Neural progenitor cell (in vitro differentiated cells): ENCODE data around the gene IGSF6. TPM values are rescaled to one million over a fixed set of nuclear protein-coding genes. Genes with fewer than 3 reads are reported as not detected.
"Not testable (repeated sequence)": the region's sequence is repeated elsewhere in the genome, so short reads cannot be mapped to it uniquely, and the experiment has no call there.

Source experiments
- DNase-seq: peaks from one replicate; pipeline ENCODE4 v3.0.0-alpha.2; 2016; ENCODE audit warnings: low spot score
- H2AFZ ChIP-seq: fragments of 200-600 bp; sonication (generic); replicated peaks from 2 replicates; pipeline ENCODE4 v1.6.1; 2016; ENCODE audit warnings: antibody characterized with exemption
- H3F3A ChIP-seq: fragments of 200-600 bp; sonication (generic); 2 replicates; pipeline ENCODE4 v1.6.1; 2016; ENCODE audit warnings: antibody characterized with exemption, low read depth
- H3K27ac ChIP-seq: fragments of 200-600 bp; sonication (generic); 2 replicates; pipeline ENCODE4 v1.5.1; 2016; ENCODE audit warnings: mild to moderate bottlenecking
- H3K27me3 ChIP-seq: fragments of 200-600 bp; sonication (generic); 2 replicates; pipeline ENCODE4 v1.6.1; 2016; ENCODE audit warnings: mild to moderate bottlenecking, moderate library complexity
- H3K36me3 ChIP-seq: fragments of 200-600 bp; sonication (generic); 2 replicates; pipeline ENCODE4 v1.5.1; 2016
- H3K4me1 ChIP-seq: fragments of 200-600 bp; sonication (generic); 2 replicates; pipeline ENCODE4 v1.6.1; 2016; ENCODE audit warnings: mixed run types
- H3K4me2 ChIP-seq: fragments of 200-600 bp; sonication (generic); 2 replicates; pipeline ENCODE4 v1.6.1; 2016
- H3K4me3 ChIP-seq: fragments of 200-600 bp; sonication (generic); 2 replicates; pipeline ENCODE4 v1.5.1; 2016
- H3K79me2 ChIP-seq: fragments of 200-600 bp; sonication (generic); 2 replicates; pipeline ENCODE4 v1.6.1; 2016; ENCODE audit warnings: low read depth
- H3K9ac ChIP-seq: fragments of 200-600 bp; sonication (generic); 2 replicates; pipeline ENCODE4 v1.6.1; 2016
- H3K9me3 ChIP-seq: fragments of 200-600 bp; sonication (generic); 2 replicates; pipeline ENCODE4 v1.5.1; 2016; ENCODE audit warnings: low read depth
- H4K20me1 ChIP-seq: fragments of 200-600 bp; sonication (generic); 2 replicates; pipeline ENCODE4 v1.6.1; 2016; ENCODE audit warnings: low read depth
- H3K27ac Mint-ChIP-seq: 3 replicates; pipeline ENCODE4 v1.8.0; 2021; ENCODE audit warnings: mixed read lengths
- H3K27me3 Mint-ChIP-seq: 2 replicates; pipeline ENCODE4 v1.8.0; 2022; ENCODE audit warnings: low read depth, mild to moderate bottlenecking, inconsistent platforms, moderate library complexity, mixed read lengths; ENCODE audit not compliant: insufficient read depth
- H3K36me3 Mint-ChIP-seq: 3 replicates; pipeline ENCODE4 v1.8.0; 2021; ENCODE audit warnings: mixed read lengths
- H3K4me1 Mint-ChIP-seq: 3 replicates; pipeline ENCODE4 v1.8.0; 2021; ENCODE audit warnings: mixed read lengths
- H3K4me3 Mint-ChIP-seq: 3 replicates; pipeline ENCODE4 v1.8.0; 2021; ENCODE audit warnings: mild to moderate bottlenecking, moderate library complexity, mixed read lengths
- H3K9me3 Mint-ChIP-seq: 3 replicates; pipeline ENCODE4 v1.8.0; 2020; ENCODE audit warnings: mixed read lengths
- CTCF ChIP-seq: fragments of 200-600 bp; sonication (generic); IDR thresholded peaks from 2 replicates; pipeline ENCODE4 v1.5.1; 2017; ENCODE audit warnings: antibody characterized with exemption, mild to moderate bottlenecking
- EZH2 ChIP-seq: fragments of 200-600 bp; sonication (generic); IDR thresholded peaks from 2 replicates; pipeline ENCODE4 v1.6.1; 2017; ENCODE audit warnings: antibody characterized with exemption, mild to moderate bottlenecking, moderate library complexity
- EZH2phosphoT487 ChIP-seq: fragments of 200-600 bp; sonication (generic); IDR thresholded peaks from 2 replicates; pipeline ENCODE4 v1.6.1; 2017; ENCODE audit warnings: antibody characterized with exemption
- total RNA-seq: library from RNA; depleted of rRNA; stranded (reverse); fragments of >200 nt; gene quantifications from 2 replicates; pipeline ENCODE4 v1.2.3, GENCODE V29; 2015; ENCODE audit warnings: low replicate concordance

IGSF6 gene
- total RNA-seq, 1 donor from 2014 or later, result not detected

DNA sequence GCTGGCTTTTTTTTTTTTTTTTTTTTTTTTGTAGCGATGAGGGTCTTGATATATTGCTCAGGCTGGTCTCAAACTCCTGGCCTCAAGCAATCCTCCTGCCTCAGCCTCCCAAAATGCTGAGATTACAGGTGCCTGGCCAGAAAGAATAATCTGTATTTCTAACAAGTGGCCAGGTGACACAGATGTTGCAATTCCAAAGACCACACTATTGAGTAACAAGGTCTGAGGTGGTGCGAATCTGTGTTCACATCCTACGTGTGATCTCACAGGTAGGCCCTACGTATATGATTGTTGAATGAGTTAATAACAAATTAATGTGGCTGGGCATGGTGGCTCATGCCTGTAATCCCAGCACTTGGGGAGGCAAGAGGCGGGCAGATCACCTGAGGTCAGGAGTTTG, 44.6 kb upstream of the IGSF6 start:
- Histone ChIP-seq H2AFZ (no peak overlapping the region), H3F3A (no peaks in the 10 kb centered on the region), H3K9me3 (no peaks in the 10 kb centered on the region), H3K4me1 (no peaks in the 10 kb centered on the region), H3K36me3 (no peaks in the 10 kb centered on the region), H4K20me1 (no peaks in the 10 kb centered on the region), H3K27ac (no peak overlapping the region), H3K27me3 (no peaks in the 10 kb centered on the region), H3K4me3 (no peak overlapping the region), H3K4me2 (no peak overlapping the region), H3K9ac (no peak overlapping the region), H3K79me2 (no peaks in the 10 kb centered on the region)
- no peaks in the 10 kb centered on the region for H3K36me3 Mint-ChIP-seq
- no peak for DNase-seq
- H3K27ac Mint-ChIP-seq, result no peak overlapping the region
- TF ChIP-seq CTCF, result no peak
- TF ChIP-seq EZH2phosphoT487, result no peak
- no peak for TF ChIP-seq EZH2
- peaks cover 2% of the 10 kb centered on the region for H3K27me3 Mint-ChIP-seq
- no peaks in the 10 kb centered on the region for H3K9me3 Mint-ChIP-seq
- no peaks in the 10 kb centered on the region for H3K4me1 Mint-ChIP-seq
- H3K4me3 Mint-ChIP-seq, result no peak overlapping the region

DNA sequence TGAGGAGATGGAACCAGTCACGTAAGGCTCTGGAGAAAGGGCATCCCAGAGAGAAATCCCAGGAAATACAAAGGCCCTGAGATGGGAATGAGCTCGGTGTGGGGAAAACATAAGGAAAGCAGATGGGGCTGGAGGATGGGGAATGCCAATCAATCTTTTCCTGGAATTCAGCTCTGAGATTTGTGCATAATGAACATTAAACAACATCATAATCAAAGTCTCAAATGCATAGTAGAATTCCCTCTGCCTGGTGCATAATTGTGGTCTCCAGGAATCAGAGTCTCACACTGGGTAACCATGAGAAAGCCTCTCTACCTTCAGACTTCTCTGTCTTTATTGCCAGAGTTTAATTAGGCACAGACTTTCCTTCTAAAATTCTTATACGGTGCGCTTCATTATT, 42.2 kb upstream of the IGSF6 start:
- H3K79me2 ChIP-seq, result no peaks in the 10 kb centered on the region

DNA sequence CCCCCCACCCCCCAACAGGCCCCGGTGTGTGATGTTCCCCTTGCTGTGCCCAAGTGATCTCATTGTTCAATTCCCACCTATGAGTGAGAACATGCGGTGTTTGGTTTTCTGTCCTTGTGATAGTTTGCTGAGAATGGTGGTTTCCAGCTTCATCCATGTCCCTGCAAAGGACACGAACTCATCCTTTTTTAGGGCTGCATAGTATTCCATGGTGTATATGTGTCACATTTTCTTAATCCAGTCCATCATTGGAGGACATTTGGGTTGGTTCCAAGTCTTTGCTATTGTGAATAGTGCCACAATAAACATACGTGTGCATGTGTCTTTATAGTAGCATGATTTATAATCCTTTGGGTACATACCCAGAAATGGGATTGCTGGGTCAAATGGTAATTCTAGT, 38.6 kb upstream of the IGSF6 start:
- DNase-seq, H3K79me2 ChIP-seq, H3F3A ChIP-seq, H3K4me3 ChIP-seq, H3K9me3 ChIP-seq, H3K4me2 ChIP-seq, H3K4me1 Mint-ChIP-seq, H3K27me3 ChIP-seq, H4K20me1 ChIP-seq, H2AFZ ChIP-seq, H3K27me3 Mint-ChIP-seq, H3K36me3 ChIP-seq, H3K9me3 Mint-ChIP-seq, H3K27ac Mint-ChIP-seq, H3K27ac ChIP-seq, H3K9ac ChIP-seq, H3K4me3 Mint-ChIP-seq, H3K4me1 ChIP-seq, H3K36me3 Mint-ChIP-seq: not testable (repeated sequence)

More for the DNA sequence above, 42.2 kb upstream of the IGSF6 start:
- Mint-ChIP-seq H3K36me3 (no peaks in the 10 kb centered on the region), H3K4me1 (no peaks in the 10 kb centered on the region), H3K27ac (no peak overlapping the region), H3K27me3 (peaks cover 3% of the 10 kb centered on the region), H3K9me3 (no peaks in the 10 kb centered on the region), H3K4me3 (no peak overlapping the region)
- no peaks in the 10 kb centered on the region for H4K20me1 ChIP-seq
- no peak for DNase-seq
- H3K4me1 ChIP-seq, result no peaks in the 10 kb centered on the region
- H3K36me3 ChIP-seq, result no peaks in the 10 kb centered on the region
- no peak overlapping the region for H3K9ac ChIP-seq
- no peak overlapping the region for H3K27ac ChIP-seq
- H3F3A ChIP-seq, result no peaks in the 10 kb centered on the region
- H2AFZ ChIP-seq, result no peak overlapping the region
- H3K4me2 ChIP-seq, result no peak overlapping the region
- TF ChIP-seq EZH2, result no peak
- TF ChIP-seq CTCF, result no peak
- no peak for TF ChIP-seq EZH2phosphoT487
- H3K4me3 ChIP-seq, result no peak overlapping the region
- no peaks in the 10 kb centered on the region for H3K27me3 ChIP-seq
- H3K9me3 ChIP-seq, result no peaks in the 10 kb centered on the region

DNA sequence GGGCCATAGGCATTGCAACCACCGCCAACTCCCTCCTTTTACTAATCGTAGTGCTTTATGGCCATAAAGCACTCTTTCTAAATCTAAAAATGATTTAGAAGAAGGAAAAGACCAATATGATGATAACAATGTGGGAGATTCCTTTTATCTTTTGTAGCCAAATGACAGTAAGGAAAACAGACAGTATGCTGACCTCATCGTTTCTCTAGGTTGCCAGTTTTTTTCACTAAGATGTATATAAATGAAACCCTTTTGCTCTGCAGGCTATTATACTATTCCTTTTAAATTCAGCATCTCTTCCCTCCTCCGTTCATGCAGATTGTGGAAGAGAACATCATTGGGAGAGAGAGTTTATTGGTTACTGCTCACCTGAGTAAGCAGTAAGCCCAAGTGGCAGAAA, 36.7 kb upstream of the IGSF6 start:
- Histone ChIP-seq H3K36me3 (no peaks in the 10 kb centered on the region), H3F3A (no peaks in the 10 kb centered on the region), H3K27ac (no peak overlapping the region), H3K27me3 (no peaks in the 10 kb centered on the region), H3K79me2 (no peaks in the 10 kb centered on the region), H2AFZ (no peak overlapping the region), H4K20me1 (peaks cover 6% of the 10 kb centered on the region), H3K4me3 (no peak overlapping the region), H3K4me2 (no peak overlapping the region), H3K4me1 (no peaks in the 10 kb centered on the region), H3K9me3 (no peaks in the 10 kb centered on the region), H3K9ac (no peak overlapping the region)
- H3K4me1 Mint-ChIP-seq, result no peaks in the 10 kb centered on the region
- H3K27ac Mint-ChIP-seq, result no peak overlapping the region
- H3K9me3 Mint-ChIP-seq, result no peaks in the 10 kb centered on the region
- H3K4me3 Mint-ChIP-seq, result no peak overlapping the region
- no peak for DNase-seq
- peaks cover 9% of the 10 kb centered on the region for H3K27me3 Mint-ChIP-seq
- no peaks in the 10 kb centered on the region for H3K36me3 Mint-ChIP-seq
- TF ChIP-seq EZH2 (no peak), EZH2phosphoT487 (no peak), CTCF (no peak)
